ENCODE measurements around the gene PCDHB1. TPM values are rescaled to one million over a fixed set of nuclear protein-coding genes. Genes with fewer than 3 reads are reported as not detected.

PCDHB1 gene
- total and polyA plus RNA-seq, 2 of the 8 experiments (the other 6 are each of a cell fraction or from before 2014, with no cell fraction given): 0.03 to 0.04 TPM

- TF ChIP-seq CHD7 (IDR thresholded peaks at IDR 0.05; ENCODE audit: insufficient replicate concordance, low read length): peak; percentile 35
- 0 out of 4 replicates have a peak, but pooled peaks of 1 of the 2 experiments have one; percentile 11 for TF ChIP-seq SIN3A (conservative IDR thresholded peaks at IDR 0.05 in 1 of 2, IDR thresholded peaks at IDR 0.05 in 1 of 2; ENCODE audit: low read depth in 1 of 2, low read length in 2 of 2)
- 0 out of 4 replicates have a peak, but pooled peaks of 1 of the 2 experiments have one; percentile 0 for TF ChIP-seq RAD21 (IDR thresholded peaks at IDR 0.05 in 1 of 2, conservative IDR thresholded peaks at IDR 0.05 in 1 of 2; ENCODE audit: low read depth in 2 of 2, low read length in 2 of 2)
- TF ChIP-seq FOSL1 (IDR thresholded peaks at IDR 0.05; ENCODE audit: insufficient read depth, low read depth, low read length): no peak
- TF ChIP-seq EZH2 (IDR thresholded peaks at IDR 0.05; ENCODE audit: low read depth, low read length, severe bottlenecking): no peak
- peak; percentile 29; the same call in 1 of the 2 replicates for TF ChIP-seq PHF8 (conservative IDR thresholded peaks at IDR 0.05; ENCODE audit: low read depth, low read length)
These were observed 320 bp downstream of the PCDHB1 start (continued) for GRCh38 chr5:141051521-141051866.

Measured in H1 (cell line).